Mesothelial cell of epicardium (in vitro differentiated cells): ENCODE data around the gene GAGE10. TPM values are rescaled to one million over a fixed set of nuclear protein-coding genes. Genes with fewer than 3 reads are reported as not detected.

Experiments used
- DNase-seq, 2 experiments: peaks; one replicate each; pipeline ENCODE4 v3.0.0; 2021; ENCODE audit warnings: low spot score in 2 of 2; ENCODE audit not compliant: unreplicated experiment in 2 of 2
- H3K27ac Mint-ChIP-seq: 2 replicates; pipeline ENCODE4 v1.8.0; 2021; ENCODE audit warnings: mixed read lengths
- H3K27me3 Mint-ChIP-seq: 2 replicates; pipeline ENCODE4 v1.8.0; 2021; ENCODE audit warnings: low read depth, mixed read lengths
- H3K36me3 Mint-ChIP-seq: 2 replicates; pipeline ENCODE4 v1.8.0; 2021; ENCODE audit warnings: mixed read lengths
- H3K4me1 Mint-ChIP-seq: 2 replicates; pipeline ENCODE4 v1.8.0; 2021; ENCODE audit warnings: mixed read lengths
- H3K4me3 Mint-ChIP-seq: 2 replicates; pipeline ENCODE4 v1.8.0; 2021; ENCODE audit warnings: mild to moderate bottlenecking, moderate library complexity, mixed read lengths
- H3K9me3 Mint-ChIP-seq: 2 replicates; pipeline ENCODE4 v1.8.0; 2021; ENCODE audit warnings: mixed read lengths
- total RNA-seq: library from RNA; stranded (reverse); gene quantifications from 3 replicates; pipeline ENCODE4 v1.2.1, GENCODE V29; 2021
- TF ChIP-seq, protein P1 (sequence below): fragments of 200-600 bp; sonication (generic); IDR thresholded peaks from one replicate; pipeline ENCODE4 v1.5.0; 2021; ENCODE audit warnings: antibody characterized with exemption; ENCODE audit not compliant: unreplicated experiment

Gene GAGE10
- total RNA-seq, 1 donor from 2014 or later = not detected

GRCh38 chrX:49266523-49267445 lies 36.7 kb upstream of the GAGE10 start:
- H3K36me3 Mint-ChIP-seq = no peaks in the 10 kb centered on the region

GRCh38 chrX:49268702-49269009 lies 34.8 kb upstream of the GAGE10 start:
- TF ChIP-seq, protein P1, sequence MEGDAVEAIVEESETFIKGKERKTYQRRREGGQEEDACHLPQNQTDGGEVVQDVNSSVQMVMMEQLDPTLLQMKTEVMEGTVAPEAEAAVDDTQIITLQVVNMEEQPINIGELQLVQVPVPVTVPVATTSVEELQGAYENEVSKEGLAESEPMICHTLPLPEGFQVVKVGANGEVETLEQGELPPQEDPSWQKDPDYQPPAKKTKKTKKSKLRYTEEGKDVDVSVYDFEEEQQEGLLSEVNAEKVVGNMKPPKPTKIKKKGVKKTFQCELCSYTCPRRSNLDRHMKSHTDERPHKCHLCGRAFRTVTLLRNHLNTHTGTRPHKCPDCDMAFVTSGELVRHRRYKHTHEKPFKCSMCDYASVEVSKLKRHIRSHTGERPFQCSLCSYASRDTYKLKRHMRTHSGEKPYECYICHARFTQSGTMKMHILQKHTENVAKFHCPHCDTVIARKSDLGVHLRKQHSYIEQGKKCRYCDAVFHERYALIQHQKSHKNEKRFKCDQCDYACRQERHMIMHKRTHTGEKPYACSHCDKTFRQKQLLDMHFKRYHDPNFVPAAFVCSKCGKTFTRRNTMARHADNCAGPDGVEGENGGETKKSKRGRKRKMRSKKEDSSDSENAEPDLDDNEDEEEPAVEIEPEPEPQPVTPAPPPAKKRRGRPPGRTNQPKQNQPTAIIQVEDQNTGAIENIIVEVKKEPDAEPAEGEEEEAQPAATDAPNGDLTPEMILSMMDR = no peak
- H3K4me1 Mint-ChIP-seq = peaks cover 24% of the 10 kb centered on the region
- H3K27me3 Mint-ChIP-seq = no peaks in the 10 kb centered on the region
- H3K36me3 Mint-ChIP-seq = no peaks in the 10 kb centered on the region
- peak overlapping the region; percentile 87 for H3K4me3 Mint-ChIP-seq
- DNase-seq = no peak
- peak overlapping the region; percentile 99 for H3K27ac Mint-ChIP-seq
- H3K9me3 Mint-ChIP-seq = peaks cover 16% of the 10 kb centered on the region

More at GRCh38 chrX:49266523-49267445, 36.7 kb upstream of the GAGE10 start:
- no peaks in the 10 kb centered on the region for H3K27me3 Mint-ChIP-seq
- H3K4me3 Mint-ChIP-seq = no peak overlapping the region
- TF ChIP-seq, protein P1 = no peak
- H3K9me3 Mint-ChIP-seq = peaks cover 22% of the 10 kb centered on the region
- H3K27ac Mint-ChIP-seq = no peak overlapping the region
- peaks cover 12% of the 10 kb centered on the region for H3K4me1 Mint-ChIP-seq
- DNase-seq = no peak

DNA sequence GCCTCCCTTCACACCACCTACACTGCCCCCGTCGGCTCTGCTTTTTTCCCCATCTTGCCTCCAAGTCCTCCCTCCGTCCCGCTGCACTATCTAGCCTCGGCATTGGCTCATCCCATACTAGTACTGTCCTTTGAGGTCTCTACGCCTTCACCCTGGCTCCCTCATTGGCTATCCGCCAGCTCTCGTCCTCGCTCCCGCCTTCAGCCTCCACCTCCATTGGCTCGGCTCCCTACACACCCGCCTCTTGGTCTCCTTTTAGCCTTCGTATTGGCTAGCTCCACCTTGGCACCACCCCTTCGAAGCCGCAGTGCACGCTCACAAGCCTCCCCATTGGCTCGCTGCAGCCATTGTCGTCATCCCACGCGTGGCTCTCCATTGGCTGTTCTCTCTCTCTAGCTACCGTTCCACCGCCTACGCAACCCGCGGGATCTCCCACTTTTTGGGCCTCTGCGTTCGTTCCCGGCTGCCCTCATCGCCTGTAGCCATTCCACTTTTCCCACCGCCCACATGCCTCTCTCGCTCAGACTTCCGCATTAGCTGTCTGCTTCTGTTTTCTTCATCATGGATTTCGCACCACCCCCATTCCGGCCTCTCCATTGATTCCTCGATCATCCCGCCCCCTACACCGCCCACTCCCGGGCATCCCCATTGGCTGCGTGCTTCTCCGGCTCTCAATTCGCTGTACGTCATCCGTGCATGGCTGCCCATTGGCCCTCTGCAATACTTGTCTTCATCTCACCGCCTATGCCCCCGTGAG lies 34.3 kb upstream of the GAGE10 start:
- DNase-seq = peak; percentile 87 to 91
- H3K27me3 Mint-ChIP-seq = no peaks in the 10 kb centered on the region

DNA sequence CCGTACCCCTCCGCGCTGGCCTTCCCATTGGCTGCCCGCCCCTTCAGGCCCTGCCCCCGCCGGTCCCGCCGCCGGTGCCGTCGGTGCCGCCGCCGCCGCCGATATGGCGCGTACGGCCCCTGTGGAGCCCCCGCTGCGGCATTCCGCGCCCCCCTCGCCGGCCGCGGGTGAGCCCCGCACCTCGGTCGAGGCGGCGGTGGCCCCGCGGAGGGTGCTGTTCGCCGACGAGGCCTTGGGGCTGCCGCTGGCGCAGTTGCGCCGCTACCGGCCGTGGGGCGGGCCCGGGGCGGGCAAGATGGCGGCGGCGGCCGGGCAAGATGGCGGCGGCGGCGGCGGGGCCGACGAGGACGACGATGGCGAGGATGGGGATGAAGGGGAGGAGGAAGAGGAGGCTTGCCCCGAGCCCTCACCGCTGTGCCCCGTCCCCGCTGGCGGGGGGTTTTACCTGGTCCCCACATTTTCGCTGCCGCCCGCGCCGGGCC lies 33.6 kb upstream of the GAGE10 start, which contains the start of gene PPP1R3F:
Gene PPP1R3F (plus strand): TSS at position 27 of the 482 bp plus-strand sequence. CDS start 77 bp downstream, at position 104.
- no peak for DNase-seq

More for the DNA sequence above, 34.3 kb upstream of the GAGE10 start:
- H3K9me3 Mint-ChIP-seq = peaks cover 16% of the 10 kb centered on the region
- H3K36me3 Mint-ChIP-seq = no peaks in the 10 kb centered on the region
- H3K4me1 Mint-ChIP-seq = peaks cover 24% of the 10 kb centered on the region
- TF ChIP-seq, protein P1 = no peak
- H3K27ac Mint-ChIP-seq = peak overlapping the region; percentile 99
- peak overlapping the region; percentile 87 for H3K4me3 Mint-ChIP-seq

More for the DNA sequence above, 33.6 kb upstream of the GAGE10 start, which contains the start of gene PPP1R3F:
- Mint-ChIP-seq H3K4me1 (peaks cover 24% of the 10 kb centered on the region), H3K9me3 (peaks cover 16% of the 10 kb centered on the region), H3K27me3 (no peaks in the 10 kb centered on the region), H3K36me3 (peaks cover 2% of the 10 kb centered on the region), H3K4me3 (peak within 1 kb of the TSS; percentile 87), H3K27ac (peak within 1 kb of the TSS; percentile 99)
- TF ChIP-seq, protein P1 = no peak
